ENCODE results near the gene UMAD1. TPM values are rescaled to one million over a fixed set of nuclear protein-coding genes. Genes with fewer than 3 reads are reported as not detected.

Gene UMAD1
- total and polyA plus RNA-seq, 11 donors: 3.5 to 19.7 (median 15.3) TPM

GRCh38 chr7:7919449-7919945 lies 278.9 kb downstream of the UMAD1 start:
- Histone ChIP-seq H3K36me3 (no peaks in the 10 kb centered on the region), H3K4me3 (no peak overlapping the region), H3K27ac (no peak overlapping the region), H3K9me3 (no peaks in the 10 kb centered on the region), H3K4me1 (no peaks in the 10 kb centered on the region), H3K27me3 (no peaks in the 10 kb centered on the region)
- DNase-seq: no peak
- intact Hi-C loops (cut with DNase I): no loop called here
- no peak for ATAC-seq
- WGBS, 4 donors: 73 to 81% (median 75%) methylated on average over 2 of the region's 2 CpGs
- TF ChIP-seq POLR2A (IDR thresholded peaks at IDR 0.05): no peak
- no peak for TF ChIP-seq CTCF (IDR thresholded peaks at IDR 0.05)

GRCh38 chr7:7920056-7920455 lies 279.5 kb downstream of the UMAD1 start:
- Histone ChIP-seq H3K4me1 (no peaks in the 10 kb centered on the region), H3K9me3 (no peaks in the 10 kb centered on the region), H3K27ac (no peak overlapping the region), H3K27me3 (no peaks in the 10 kb centered on the region), H3K36me3 (no peaks in the 10 kb centered on the region), H3K4me3 (no peak overlapping the region)
- DNase-seq: no peak
- intact Hi-C loops (cut with DNase I): no loop called here
- 49 to 66% (median 57%) methylated on average over 2 of the region's 2 CpGs for WGBS, 4 donors
- TF ChIP-seq CTCF (IDR thresholded peaks at IDR 0.05) (no peak), POLR2A (IDR thresholded peaks at IDR 0.05) (no peak)
- ATAC-seq: no peak

- 91 to 95% (median 92%) methylated on average over 3 of the region's 3 CpGs for WGBS, 4 donors
- no peak overlapping the region for H3K4me3 ChIP-seq
Observed at GRCh38 chr7:7920481-7920880, 279.9 kb downstream of the UMAD1 start.

GRCh38 chr7:7921830-7922229 lies 281.3 kb downstream of the UMAD1 start:
- Histone ChIP-seq H3K27me3 (no peaks in the 10 kb centered on the region), H3K27ac (no peak overlapping the region), H3K4me1 (no peaks in the 10 kb centered on the region), H3K9me3 (no peaks in the 10 kb centered on the region), H3K36me3 (no peaks in the 10 kb centered on the region), H3K4me3 (no peak overlapping the region)
- TF ChIP-seq POLR2A (IDR thresholded peaks at IDR 0.05): no peak
- no peak for TF ChIP-seq CTCF (IDR thresholded peaks at IDR 0.05)
- no peak for ATAC-seq
- intact Hi-C loops (cut with DNase I): no loop called here
- DNase-seq: no peak

More at GRCh38 chr7:7920481-7920880, 279.9 kb downstream of the UMAD1 start:
- ATAC-seq (no peak), DNase-seq (no peak)
- no peaks in the 10 kb centered on the region for H3K4me1 ChIP-seq
- H3K9me3 ChIP-seq: no peaks in the 10 kb centered on the region
- TF ChIP-seq POLR2A (IDR thresholded peaks at IDR 0.05) (no peak), CTCF (IDR thresholded peaks at IDR 0.05) (no peak)
- intact Hi-C loops (cut with DNase I): no loop called here
- no peaks in the 10 kb centered on the region for H3K27me3 ChIP-seq
- H3K27ac ChIP-seq: no peak overlapping the region
- H3K36me3 ChIP-seq: no peaks in the 10 kb centered on the region

All from heart left ventricle (tissue), 16 donors.